K562 (cell line): ENCODE data around the gene GNAQ. TPM values are rescaled to one million over a fixed set of nuclear protein-coding genes. Genes with fewer than 3 reads are reported as not detected.
A peak's percentile ranks its signal among the peaks of the same experiment; 100 is the strongest.

ENCODE experiments used
- ATAC-seq: fragments of 200-7000 bp; cut with Tn5 transposase; 3 replicates; pipeline ENCODE4 v1.9.1; 2020; ENCODE audit warnings: moderate library complexity
- BruUV-seq: library from RNA; stranded (reverse); fragments of 400-500 nt; replicated peaks from 2 replicates; lab custom pipeline; 2021; lab: Mats Ljungman, UMichigan
- CTCF ChIA-PET: fragments of 300-600 bp; formaldehyde crosslinking; extraction: SDS; loops from one replicate; lab custom pipeline; 2021; ENCODE audit warnings: low intra/inter-chr PET ratio; lab: Yijun Ruan, JAX
- POLR2A ChIA-PET: fragments of 300-600, 350-650 bp; sonication (Branson Sonifier 250); formaldehyde crosslinking; extraction: SDS; loops from one replicate; lab custom pipeline; 2021; ENCODE audit warnings: antibody characterized with exemption, inconsistent platforms; lab: Yijun Ruan, JAX
- DNase-seq, 4 experiments: peaks; one replicate each; pipeline versions ENCODE4 v3.0.0 to v3.0.0-alpha.2; 2011 to 2018; ENCODE audit warnings: low spot score in 3 of 4, mixed read lengths in 3 of 4; ENCODE audit errors: extremely low read depth in 1 of 4
- FAIRE-seq: peaks from 2 replicates; lab custom pipeline; 2011; peaks lifted over from hg19 to GRCh38; lab: Jason Lieb, UNC
- H2AFZ ChIP-seq: 2 replicates; pipeline ENCODE4 v1.6.0; 2011; ENCODE audit warnings: low read depth, low read length, control low read depth, inconsistent platforms
- H3K27ac ChIP-seq: fragments of 200-600 bp; 3 replicates; pipeline ENCODE4 v1.8.0; 2011; ENCODE audit warnings: low read depth, mild to moderate bottlenecking, control low read depth, inconsistent platforms, low read length, moderate library complexity, mixed read lengths; ENCODE audit errors: extremely low read depth
- H3K27me3 ChIP-seq, 2 experiments: fragments of 300-600 bp in 1 of 2; 2 replicates in 1 of 2; 3 replicates in 1 of 2; pipeline versions ENCODE4 v1.6.0 to v1.8.0; 2011; ENCODE audit warnings: inconsistent platforms in 2 of 2, low read length in 2 of 2, mild to moderate bottlenecking in 1 of 2, mixed read lengths in 1 of 2, moderate library complexity in 1 of 2; ENCODE audit not compliant: control insufficient read depth in 2 of 2, insufficient read depth in 2 of 2
- H3K36me3 ChIP-seq: fragments of 300-600 bp; 3 replicates; pipeline ENCODE4 v1.8.0; 2011; ENCODE audit warnings: mild to moderate bottlenecking, low read length, inconsistent platforms; ENCODE audit not compliant: control insufficient read depth, insufficient read depth
- H3K4me1 ChIP-seq, 2 experiments: fragments of 200-600 bp in 1 of 2; replicated peaks in 1 of 2; 2 replicates in 1 of 2; 3 replicates in 1 of 2; pipeline versions ENCODE4 v1.5.1 to v1.8.0; 2011; ENCODE audit warnings: inconsistent platforms in 2 of 2, low read length in 2 of 2, mild to moderate bottlenecking in 1 of 2, mixed read lengths in 1 of 2, moderate library complexity in 1 of 2; ENCODE audit not compliant: control insufficient read depth in 2 of 2, insufficient read depth in 2 of 2
- H3K4me2 ChIP-seq: 2 replicates; pipeline ENCODE4 v1.6.1; 2011; ENCODE audit warnings: low read length, control low read depth, inconsistent platforms, mixed read lengths; ENCODE audit not compliant: insufficient read depth
- H3K4me3 ChIP-seq: fragments of 200-600 bp; sonication (generic), shearing (Covaris generic); 2 replicates; pipeline ENCODE4 v1.5.1; 2016; ENCODE audit warnings: control low read depth, inconsistent platforms
- H3K79me2 ChIP-seq: fragments of 200-600 bp; 3 replicates; pipeline ENCODE4 v1.8.0; 2011; ENCODE audit warnings: low read length, inconsistent platforms; ENCODE audit not compliant: control insufficient read depth, insufficient read depth
- H3K9ac ChIP-seq, 2 experiments: 2 replicates each; pipeline versions ENCODE4 v1.6.0 to v1.6.1; 2011; ENCODE audit warnings: low read depth in 2 of 2, low read length in 2 of 2, control low read depth in 1 of 2, inconsistent platforms in 1 of 2, mild to moderate bottlenecking in 1 of 2, mixed read lengths in 1 of 2; ENCODE audit not compliant: insufficient read depth in 1 of 2
- H3K9me1 ChIP-seq: one replicate; pipeline ENCODE4 v1.6.0; 2011; ENCODE audit warnings: inconsistent platforms, mild to moderate bottlenecking, low read length, moderate library complexity; ENCODE audit not compliant: control insufficient read depth, insufficient read depth
- H3K9me3 ChIP-seq: replicated peaks from 2 replicates; pipeline ENCODE4 v1.5.1; 2011; ENCODE audit warnings: low read depth, low read length, inconsistent platforms; ENCODE audit not compliant: control insufficient read depth, insufficient read depth
- H4K20me1 ChIP-seq: replicated peaks from 2 replicates; pipeline ENCODE4 v1.6.1; 2011; ENCODE audit warnings: low read length, inconsistent platforms, mixed read lengths; ENCODE audit not compliant: control insufficient read depth, insufficient read depth
- CCNT2 ChIP-seq: IDR thresholded peaks from 2 replicates; pipeline ENCODE4 v1.6.1; 2011; ENCODE audit warnings: borderline replicate concordance, low read depth, mild to moderate bottlenecking, moderate library complexity, mixed read lengths, low read length; ENCODE audit not compliant: insufficient read length; ENCODE audit errors: extremely low read depth
- CREB1 ChIP-seq, 2 experiments: sonication (generic) in 1 of 2; formaldehyde crosslinking in 1 of 2; IDR thresholded peaks; 2 replicates each; pipeline versions ENCODE4 v1.6.1 to v1.8.0; 2012 to 2022; ENCODE audit warnings: inconsistent platforms in 1 of 2, mild to moderate bottlenecking in 1 of 2, missing genetic modification reagents in 1 of 2, moderate library complexity in 1 of 2
- GABPA ChIP-seq: fragments of 200-800 bp; sonication (Bioruptor generic); conservative IDR thresholded peaks from 2 replicates; pipeline ENCODE4 v1.6.1; 2016; ENCODE audit warnings: low read depth, missing genetic modification characterization, missing compliant biosample characterization
- SIN3B ChIP-seq: fragments of 450-650 bp; IDR thresholded peaks from 2 replicates; pipeline ENCODE4 v1.6.1; 2017; ENCODE audit warnings: low read depth, mild to moderate bottlenecking, moderate library complexity
- SMAD4 ChIP-seq: fragments of 250-450 bp; sonication (Bioruptor Pico); conservative IDR thresholded peaks from 2 replicates; pipeline ENCODE4 v1.8.0; 2021; ENCODE audit warnings: inconsistent platforms, mild to moderate bottlenecking, moderate library complexity
- ZNF263 ChIP-seq: sonication (generic); formaldehyde crosslinking; IDR thresholded peaks from 2 replicates; pipeline ENCODE4 v1.8.0; 2022; ENCODE audit warnings: mild to moderate bottlenecking, missing genetic modification reagents, borderline replicate concordance
- ZNF589 ChIP-seq: fragments of 200-800 bp; sonication (Bioruptor generic); IDR thresholded peaks from 2 replicates; pipeline ENCODE4 v1.6.1; 2016; ENCODE audit warnings: low read depth, missing genetic modification characterization, missing compliant biosample characterization
- ZNF639 ChIP-seq, 2 experiments: fragments of 200-800 bp in 1 of 2; sonication (Bioruptor generic) in 1 of 2; sonication (generic) in 1 of 2; formaldehyde crosslinking in 1 of 2; IDR thresholded peaks in 1 of 2; conservative IDR thresholded peaks in 1 of 2; 2 replicates each; pipeline versions ENCODE4 v1.5.0 to v1.6.1; 2016 to 2020; ENCODE audit warnings: missing compliant biosample characterization in 1 of 2, missing genetic modification characterization in 1 of 2, missing genetic modification reagents in 1 of 2
- WGBS: fragments of 100-300 bp; shearing (Covaris generic); methylation state at CpG from one replicate; pipeline ENCODE4 v1.1.6; 2016; ENCODE audit warnings: low coverage, mixed read lengths; ENCODE audit not compliant: insufficient coverage; ENCODE audit errors: missing lambda C conversion rate; 5-methylcytosine and 5-hydroxymethylcytosine counted together
- in situ Hi-C: fragments of 300-500 bp; cut with MboI; formaldehyde crosslinking; loops from 4 replicates; pipeline ENCODE4 v1.15.0; 2018; ENCODE audit warnings: inconsistent platforms, mixed read lengths
- intact Hi-C: fragments of 100-400 bp; cut with micrococcal nuclease; formaldehyde crosslinking; loops from 2 replicates; pipeline ENCODE4 v1.14.2; 2022
- polyA plus RNA-seq, 8 experiments: library from polyadenylated mRNA; depleted of rRNA in 4 of 8; stranded (reverse) in 5 of 8; unstranded in 3 of 8; fragments of >200 nt; fragmentation: Nextera tagmentation in 2 of 8; fragmentation: Illumina TruSeq in 1 of 8; extraction: Ambion mirVana in 2 of 8; extraction: Trizol in 1 of 8; gene quantifications; 2 replicates each; pipeline versions ENCODE4 v1.2.1 to v1.2.3, GENCODE V29; 2011 to 2014; ENCODE audit warnings: inconsistent platforms in 1 of 8, missing spikeins in 1 of 8
- total RNA-seq, 7 experiments: library from RNA; depleted of rRNA in 6 of 7; stranded (reverse); fragments of >200 nt in 6 of 7; fragmentation: Illumina TruSeq in 2 of 7; extraction: Trizol in 2 of 7; gene quantifications; 2 replicates each; pipeline versions ENCODE4 v1.2.1 to v1.2.3, GENCODE V29; 2011 to 2021; ENCODE audit warnings: low replicate concordance in 1 of 7
- TF ChIP-seq, protein P1 (sequence below): fragments of 250-450 bp; sonication (Bioruptor Pico); IDR thresholded peaks from 2 replicates; pipeline ENCODE4 v1.9.0; 2021; ENCODE audit warnings: mild to moderate bottlenecking, inconsistent platforms
- TF ChIP-seq, protein P2 (sequence below), 2 experiments: fragments of 450-650 bp; conservative IDR thresholded peaks; 2 replicates each; pipeline ENCODE4 v1.6.1; 2017; ENCODE audit warnings: mild to moderate bottlenecking in 2 of 2, moderate library complexity in 2 of 2

GNAQ gene
- total and polyA plus RNA-seq, 9 of the 15 experiments (the other 6 are each of a cell fraction or from before 2014, with no cell fraction given): 4.8 to 27.9 (median 17.5) TPM

GRCh38 chr9:78031893-78032729, 500 bp upstream of the GNAQ start:
- CTCF ChIA-PET: interaction anchor here (0.6 kb wide), 1 partner anchor 9 kb away, joined by 3 read pairs; no protein-coding TSS in a partner anchor
- FAIRE-seq: peak; percentile 58
- TF ChIP-seq GABPA (tag) (no peak), SMAD4 (CRISPR knock-in tag) (peak; percentile 37), ZNF263 (CRISPR knock-in tag) (peak; percentile 99), CCNT2 (peak; percentile 31), CREB1 (IDR thresholded peaks at IDR 0.05) (no peak), CREB1 (CRISPR knock-in tag; IDR thresholded peaks at IDR 0.05) (no peak), ZNF639 (CRISPR knock-in tag; conservative IDR thresholded peaks at IDR 0.05 in 1 of 2, IDR thresholded peaks at IDR 0.05 in 1 of 2) (peak in 1 of 2 experiments; percentile 78; a peak in 1 of 4 replicates), ZNF589 (CRISPR knock-in tag) (0 out of 2 replicates have a peak, but pooled peaks have one; percentile 46), SIN3B (0 out of 2 replicates have a peak, but pooled peaks have one; percentile 27)
- TF ChIP-seq, protein P1, sequence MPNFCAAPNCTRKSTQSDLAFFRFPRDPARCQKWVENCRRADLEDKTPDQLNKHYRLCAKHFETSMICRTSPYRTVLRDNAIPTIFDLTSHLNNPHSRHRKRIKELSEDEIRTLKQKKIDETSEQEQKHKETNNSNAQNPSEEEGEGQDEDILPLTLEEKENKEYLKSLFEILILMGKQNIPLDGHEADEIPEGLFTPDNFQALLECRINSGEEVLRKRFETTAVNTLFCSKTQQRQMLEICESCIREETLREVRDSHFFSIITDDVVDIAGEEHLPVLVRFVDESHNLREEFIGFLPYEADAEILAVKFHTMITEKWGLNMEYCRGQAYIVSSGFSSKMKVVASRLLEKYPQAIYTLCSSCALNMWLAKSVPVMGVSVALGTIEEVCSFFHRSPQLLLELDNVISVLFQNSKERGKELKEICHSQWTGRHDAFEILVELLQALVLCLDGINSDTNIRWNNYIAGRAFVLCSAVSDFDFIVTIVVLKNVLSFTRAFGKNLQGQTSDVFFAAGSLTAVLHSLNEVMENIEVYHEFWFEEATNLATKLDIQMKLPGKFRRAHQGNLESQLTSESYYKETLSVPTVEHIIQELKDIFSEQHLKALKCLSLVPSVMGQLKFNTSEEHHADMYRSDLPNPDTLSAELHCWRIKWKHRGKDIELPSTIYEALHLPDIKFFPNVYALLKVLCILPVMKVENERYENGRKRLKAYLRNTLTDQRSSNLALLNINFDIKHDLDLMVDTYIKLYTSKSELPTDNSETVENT (CRISPR knock-in tag): peak; percentile 22; the same call in 1 of the 2 replicates
- TF ChIP-seq, protein P2, sequence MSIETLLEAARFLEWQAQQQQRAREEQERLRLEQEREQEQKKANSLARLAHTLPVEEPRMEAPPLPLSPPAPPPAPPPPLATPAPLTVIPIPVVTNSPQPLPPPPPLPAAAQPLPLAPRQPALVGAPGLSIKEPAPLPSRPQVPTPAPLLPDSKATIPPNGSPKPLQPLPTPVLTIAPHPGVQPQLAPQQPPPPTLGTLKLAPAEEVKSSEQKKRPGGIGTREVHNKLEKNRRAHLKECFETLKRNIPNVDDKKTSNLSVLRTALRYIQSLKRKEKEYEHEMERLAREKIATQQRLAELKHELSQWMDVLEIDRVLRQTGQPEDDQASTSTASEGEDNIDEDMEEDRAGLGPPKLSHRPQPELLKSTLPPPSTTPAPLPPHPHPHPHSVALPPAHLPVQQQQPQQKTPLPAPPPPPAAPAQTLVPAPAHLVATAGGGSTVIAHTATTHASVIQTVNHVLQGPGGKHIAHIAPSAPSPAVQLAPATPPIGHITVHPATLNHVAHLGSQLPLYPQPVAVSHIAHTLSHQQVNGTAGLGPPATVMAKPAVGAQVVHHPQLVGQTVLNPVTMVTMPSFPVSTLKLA (conservative IDR thresholded peaks at IDR 0.05): peak in 1 of 2 experiments; percentile 8; a peak in 1 of 4 replicates

More at GRCh38 chr9:78031893-78032729, 500 bp upstream of the GNAQ start:
- Histone ChIP-seq H3K9me1 (no peaks in the 10 kb centered on the region), H4K20me1 (no peaks in the 10 kb centered on the region), H3K36me3 (no peaks in the 10 kb centered on the region; the same call in 2 of the 3 replicates), H3K27ac (peak overlapping the region; percentile 81), H3K9me3 (no peaks in the 10 kb centered on the region), H3K4me3 (peak overlapping the region; percentile 86), H2AFZ (peak overlapping the region; percentile 87), H3K4me1 (peaks cover 10 to 15% of the 10 kb centered on the region in 2 experiments; a peak in 4 of 5 replicates), H3K4me2 (peak overlapping the region; percentile 70), H3K27me3 (no peaks in the 10 kb centered on the region), H3K9ac (peak overlapping the region; percentile 80 to 96), H3K79me2 (peaks cover 46% of the 10 kb centered on the region)
- WGBS: 0% methylated on average over 25 of the region's 95 CpGs
- peak; percentile 77 to 92 (median 83) for DNase-seq
- intact Hi-C loops: loop anchor here (5.0 to 10.0 kb wide), 4 partner anchors 127 to 367 kb away; no protein-coding TSS in a partner anchor
- BruUV-seq: no TSS peak
- ATAC-seq: peak; percentile 74
- POLR2A ChIA-PET: interaction anchor here (0.6 to 1.0 kb wide), 4 partner anchors 46 to 99 kb away, joined by 3 to 4 read pairs (median 3); no protein-coding TSS in a partner anchor
- in situ Hi-C loops: loop anchor here (10.0 kb wide), 1 partner anchor 47 kb away; no protein-coding TSS in a partner anchor
